ENCODE results near the gene NTN1.

Gene NTN1

DNA sequence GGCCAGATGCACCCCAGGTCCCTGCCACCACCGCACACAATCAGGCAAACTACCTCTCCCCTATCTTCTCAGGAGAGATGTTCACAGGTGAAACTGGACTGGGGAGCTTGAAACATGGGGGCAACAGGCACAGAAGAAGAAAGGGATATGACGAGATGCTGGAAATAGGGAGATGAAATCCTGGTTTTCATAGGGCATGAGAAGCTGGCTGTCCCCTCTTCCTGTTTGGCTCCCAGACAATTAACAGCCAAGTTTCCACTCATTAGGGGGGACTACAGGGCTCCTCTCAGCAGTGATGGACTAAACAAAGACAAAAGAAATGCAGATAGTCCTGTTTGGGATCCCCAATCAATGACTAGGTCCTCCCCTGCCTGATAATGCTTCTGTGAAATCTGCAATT is 266.0 kb downstream of the NTN1 start:
- no peak for DNase-seq

- DNase-seq = no peak
Measured at GRCh38 chr17:9290226-9290613, 268.9 kb downstream of the NTN1 start.

- no peak for DNase-seq
Measured at GRCh38 chr17:9291912-9292560, 270.7 kb downstream of the NTN1 start.

- DNase-seq = no peak
Measured at GRCh38 chr17:9292561-9292941, 271.2 kb downstream of the NTN1 start.
